ENCODE data around the gene MFSD6. TPM values are rescaled to one million over a fixed set of nuclear protein-coding genes. Genes with fewer than 3 reads are reported as not detected.

The MFSD6 gene
- total RNA-seq, 1 donor from 2014 or later = 15.1 TPM

DNA sequence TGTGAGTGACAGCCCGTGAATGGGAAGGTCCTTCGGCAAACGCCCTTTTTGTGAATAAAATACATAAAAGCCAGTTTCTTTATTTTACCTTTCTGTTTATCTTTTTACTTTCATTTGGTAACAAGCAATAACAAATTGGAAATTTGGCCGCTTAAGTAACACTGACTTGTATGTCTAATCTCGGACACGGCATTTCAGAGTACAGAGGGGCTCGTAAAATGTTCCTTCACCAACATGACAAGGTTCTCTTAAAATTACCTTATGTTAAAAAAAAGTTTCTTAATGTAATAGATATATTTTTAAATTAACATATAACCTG lies 126.9 kb downstream of the MFSD6 start:
- TF ChIP-seq, protein P1, sequence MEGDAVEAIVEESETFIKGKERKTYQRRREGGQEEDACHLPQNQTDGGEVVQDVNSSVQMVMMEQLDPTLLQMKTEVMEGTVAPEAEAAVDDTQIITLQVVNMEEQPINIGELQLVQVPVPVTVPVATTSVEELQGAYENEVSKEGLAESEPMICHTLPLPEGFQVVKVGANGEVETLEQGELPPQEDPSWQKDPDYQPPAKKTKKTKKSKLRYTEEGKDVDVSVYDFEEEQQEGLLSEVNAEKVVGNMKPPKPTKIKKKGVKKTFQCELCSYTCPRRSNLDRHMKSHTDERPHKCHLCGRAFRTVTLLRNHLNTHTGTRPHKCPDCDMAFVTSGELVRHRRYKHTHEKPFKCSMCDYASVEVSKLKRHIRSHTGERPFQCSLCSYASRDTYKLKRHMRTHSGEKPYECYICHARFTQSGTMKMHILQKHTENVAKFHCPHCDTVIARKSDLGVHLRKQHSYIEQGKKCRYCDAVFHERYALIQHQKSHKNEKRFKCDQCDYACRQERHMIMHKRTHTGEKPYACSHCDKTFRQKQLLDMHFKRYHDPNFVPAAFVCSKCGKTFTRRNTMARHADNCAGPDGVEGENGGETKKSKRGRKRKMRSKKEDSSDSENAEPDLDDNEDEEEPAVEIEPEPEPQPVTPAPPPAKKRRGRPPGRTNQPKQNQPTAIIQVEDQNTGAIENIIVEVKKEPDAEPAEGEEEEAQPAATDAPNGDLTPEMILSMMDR (IDR thresholded peaks at IDR 0.05; ENCODE audit: unreplicated experiment) = no peak
- Mint-ChIP-seq H3K27ac (peak overlapping the region; percentile 94), H3K4me3 (ENCODE audit: low read depth) (peak overlapping the region; percentile 80)

DNA sequence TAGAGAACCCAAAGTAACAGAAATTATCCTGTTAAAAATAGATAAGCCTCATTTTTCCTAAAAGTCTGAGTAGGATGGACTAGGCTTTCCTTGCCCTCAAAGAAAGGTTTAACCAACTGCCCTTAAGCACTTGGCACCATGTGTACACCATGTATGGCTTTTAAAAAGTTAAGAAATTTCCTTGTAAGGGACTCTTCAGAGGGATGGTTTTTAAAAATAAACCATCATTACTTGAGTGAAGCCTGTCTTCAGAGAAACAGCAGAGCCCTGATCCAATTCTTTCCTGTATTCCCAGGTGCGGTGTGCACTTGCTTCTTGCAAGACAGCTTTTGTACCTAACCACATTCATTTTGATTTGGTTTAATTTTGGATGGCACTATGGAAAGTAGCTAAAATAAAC lies 127.4 kb downstream of the MFSD6 start:
- TF ChIP-seq, protein P1 (IDR thresholded peaks at IDR 0.05; ENCODE audit: unreplicated experiment) = no peak
- Mint-ChIP-seq H3K9me3 (ENCODE audit: low read depth) (peaks cover 17% of the 10 kb centered on the region), H3K4me1 (ENCODE audit: low read depth) (peaks cover 18% of the 10 kb centered on the region), H3K36me3 (ENCODE audit: insufficient read depth) (peaks cover 18% of the 10 kb centered on the region), H3K27me3 (no peaks in the 10 kb centered on the region), H3K27ac (peak overlapping the region; percentile 27), H3K4me3 (ENCODE audit: low read depth) (peak overlapping the region; percentile 52)
- no peak for DNase-seq (ENCODE audit: low spot score, unreplicated experiment)

More for the DNA sequence above, 126.9 kb downstream of the MFSD6 start:
- Mint-ChIP-seq H3K36me3 (ENCODE audit: insufficient read depth) (peaks cover 15% of the 10 kb centered on the region), H3K4me1 (ENCODE audit: low read depth) (peaks cover 22% of the 10 kb centered on the region), H3K27me3 (no peaks in the 10 kb centered on the region), H3K9me3 (ENCODE audit: low read depth) (peaks cover 14% of the 10 kb centered on the region)
- no peak for DNase-seq (ENCODE audit: low spot score, unreplicated experiment)

DNA sequence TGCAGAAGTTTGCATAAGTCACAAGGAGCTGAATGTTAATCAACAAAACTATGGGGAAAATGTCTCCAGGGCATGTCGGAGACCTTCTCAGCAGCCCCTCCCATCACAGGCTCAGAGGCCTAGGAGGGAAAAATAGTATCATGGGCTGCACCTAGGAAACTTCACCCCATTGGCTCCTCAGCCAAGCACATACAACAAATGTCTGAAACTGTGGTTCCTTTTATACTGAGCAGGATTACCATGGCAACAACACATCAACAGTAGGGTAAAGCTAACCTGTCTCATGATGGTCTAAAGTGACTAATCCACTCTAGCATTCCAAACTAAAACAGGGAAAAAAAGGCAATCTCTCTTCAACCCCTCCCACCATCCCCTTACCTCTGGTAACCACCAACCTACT lies 129.6 kb downstream of the MFSD6 start:
- Mint-ChIP-seq H3K4me3 (ENCODE audit: low read depth) (no peak overlapping the region), H3K4me1 (ENCODE audit: low read depth) (peaks cover 16% of the 10 kb centered on the region), H3K36me3 (ENCODE audit: insufficient read depth) (peaks cover 32% of the 10 kb centered on the region), H3K27me3 (no peaks in the 10 kb centered on the region), H3K27ac (no peak overlapping the region), H3K9me3 (ENCODE audit: low read depth) (peaks cover 36% of the 10 kb centered on the region)
- DNase-seq (ENCODE audit: low spot score, unreplicated experiment) = no peak
- TF ChIP-seq, protein P1 (IDR thresholded peaks at IDR 0.05; ENCODE audit: unreplicated experiment) = no peak

DNA sequence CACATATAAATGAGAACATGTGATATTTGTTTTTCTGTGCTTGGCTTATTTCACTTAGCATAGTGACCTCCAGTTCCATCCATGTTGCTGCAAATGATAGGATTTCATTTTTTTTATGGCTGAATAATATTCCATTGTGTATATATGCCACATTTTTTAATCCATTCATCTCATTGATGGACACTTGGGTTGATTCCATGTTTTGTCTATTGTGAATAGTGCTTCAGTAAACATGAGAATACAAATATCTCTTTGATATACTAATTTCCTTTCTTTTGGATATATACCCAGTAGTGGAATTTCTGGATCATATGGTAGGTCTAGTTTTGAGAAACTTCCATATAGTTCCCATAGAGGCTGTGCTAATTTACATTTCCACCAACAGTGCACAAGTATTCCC lies 130.0 kb downstream of the MFSD6 start:
- TF ChIP-seq, protein P1 (IDR thresholded peaks at IDR 0.05; ENCODE audit: unreplicated experiment) = no peak
- peaks cover 36% of the 10 kb centered on the region for H3K9me3 Mint-ChIP-seq (ENCODE audit: low read depth)
- DNase-seq (ENCODE audit: low spot score, unreplicated experiment) = no peak
- H3K4me1 Mint-ChIP-seq (ENCODE audit: low read depth) = peaks cover 16% of the 10 kb centered on the region
- H3K27ac Mint-ChIP-seq = no peak overlapping the region
- H3K27me3 Mint-ChIP-seq = no peaks in the 10 kb centered on the region
- no peak overlapping the region for H3K4me3 Mint-ChIP-seq (ENCODE audit: low read depth)
- H3K36me3 Mint-ChIP-seq (ENCODE audit: insufficient read depth) = peaks cover 32% of the 10 kb centered on the region

DNA sequence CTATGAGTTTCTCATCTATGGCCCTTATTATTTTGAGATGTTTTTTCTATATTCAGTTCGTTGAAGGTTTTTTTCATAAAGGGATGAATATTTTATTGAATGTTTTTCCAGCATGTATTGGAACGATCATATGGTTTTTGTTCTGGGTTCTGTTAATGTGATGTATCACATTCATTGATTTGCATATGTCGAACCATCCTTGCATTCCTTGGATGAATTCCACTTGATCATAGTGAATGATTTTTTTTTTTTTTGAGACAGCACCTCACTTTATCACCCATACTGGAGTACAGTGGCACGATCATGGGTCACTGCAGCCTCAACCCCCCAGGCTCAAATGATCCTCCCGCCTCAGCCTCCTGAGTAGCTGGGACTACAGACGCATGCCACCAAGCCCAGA lies 131.9 kb downstream of the MFSD6 start:
- Mint-ChIP-seq H3K4me1 (ENCODE audit: low read depth) (peaks cover 9% of the 10 kb centered on the region), H3K27ac (no peak overlapping the region), H3K4me3 (ENCODE audit: low read depth) (no peak overlapping the region), H3K27me3 (no peaks in the 10 kb centered on the region), H3K36me3 (ENCODE audit: insufficient read depth) (peaks cover 32% of the 10 kb centered on the region), H3K9me3 (ENCODE audit: low read depth) (peaks cover 36% of the 10 kb centered on the region)
- no peak for DNase-seq (ENCODE audit: low spot score, unreplicated experiment)
- TF ChIP-seq, protein P1 (IDR thresholded peaks at IDR 0.05; ENCODE audit: unreplicated experiment) = no peak

All from progenitor cell of endocrine pancreas (in vitro differentiated cells).